ENCODE data around the gene PIP5K1B. TPM values are rescaled to one million over a fixed set of nuclear protein-coding genes. Genes with fewer than 3 reads are reported as not detected.

The PIP5K1B gene
- total RNA-seq, 1 experiment from 2014 or later: 2.5 TPM

GRCh38 chr9:68694125-68694524, 10.9 kb upstream of the PIP5K1B start:
- Mint-ChIP-seq H3K36me3 (ENCODE audit: insufficient read depth in 1 of 3, low read depth in 3 of 3) (no peaks in the 10 kb centered on the region), H3K4me3 (no peak overlapping the region), H3K9me3 (no peaks in the 10 kb centered on the region; a peak in 1 of 5 replicates), H3K4me1 (peaks cover 11% of the 10 kb centered on the region in 2 experiments), H3K27ac (no peak overlapping the region), H3K27me3 (ENCODE audit: low read depth) (peaks cover 42% of the 10 kb centered on the region)
- H3K14ac ChIP-seq (ENCODE audit: insufficient read depth, low read length): no peak overlapping the region
- no peak overlapping the region for H4K8ac ChIP-seq (replicated peaks; ENCODE audit: insufficient read length, low read depth, low read length)
- H3K4me1 ChIP-seq (ENCODE audit: insufficient read depth, low read length): 0 out of 2 replicates have a peak, but pooled peaks cover 2% of the 10 kb centered on the region
- no peak overlapping the region for H3K56ac ChIP-seq (ENCODE audit: insufficient read length, low read depth, low read length)
- no peaks in the 10 kb centered on the region for H4K20me1 ChIP-seq (ENCODE audit: control insufficient read depth, insufficient read depth, insufficient read length)
- no peak overlapping the region for H3K27ac ChIP-seq (ENCODE audit: insufficient read length, low read depth, low read length)
- H2BK120ac ChIP-seq (ENCODE audit: low read depth, low read length, poor library complexity, severe bottlenecking): no peak overlapping the region
- no CpG with 5 or more reads among the region's 4 CpGs for WGBS (ENCODE audit: extremely low coverage, insufficient read length, low lambda C conversion rate)
- H2BK12ac ChIP-seq (ENCODE audit: insufficient read length, low read depth, low read length): no peak overlapping the region
- H3K23ac ChIP-seq (ENCODE audit: insufficient read length, low read depth, low read length): no peak overlapping the region
- no peak overlapping the region for H3K18ac ChIP-seq (ENCODE audit: insufficient read length, low read depth, low read length)
- H4K91ac ChIP-seq (ENCODE audit: insufficient read length, low read depth, low read length): no peak overlapping the region
- H3K4ac ChIP-seq (ENCODE audit: low read depth, low read length): no peak overlapping the region
- H4K5ac ChIP-seq (ENCODE audit: insufficient read length, low read depth, low read length): no peak overlapping the region
- no peak overlapping the region for H2BK5ac ChIP-seq (ENCODE audit: insufficient read length, low read length)
- H3K79me2 ChIP-seq (ENCODE audit: insufficient read depth, low read length): no peaks in the 10 kb centered on the region
- TF ChIP-seq CTCF (conservative IDR thresholded peaks at IDR 0.05): no peak
- no peak overlapping the region for H2BK20ac ChIP-seq (ENCODE audit: low read depth, low read length, poor library complexity, severe bottlenecking)
- H3K9ac ChIP-seq (ENCODE audit: extremely low read depth, insufficient read length, low read length): no peak overlapping the region
- no peak for DNase-seq
- no peaks in the 10 kb centered on the region for H3K23me2 ChIP-seq (ENCODE audit: insufficient read length, low read depth, low read length, poor library complexity, severe bottlenecking)
- H3K9me3 ChIP-seq (ENCODE audit: control insufficient read depth, low read depth, low read length): no peaks in the 10 kb centered on the region
- H2AFZ ChIP-seq (ENCODE audit: low read length): no peak overlapping the region
- H3K4me2 ChIP-seq (ENCODE audit: insufficient read depth, insufficient read length, low read length): no peak overlapping the region
- H2AK5ac ChIP-seq (ENCODE audit: insufficient read length, low read length): no peak overlapping the region
- no peaks in the 10 kb centered on the region for H3K79me1 ChIP-seq (ENCODE audit: insufficient read depth, low read depth, low read length, poor library complexity, severe bottlenecking)
- H3T11ph ChIP-seq (ENCODE audit: low read length): no peak overlapping the region
- no peaks in the 10 kb centered on the region for H3K27me3 ChIP-seq (ENCODE audit: insufficient read depth, low read length)
- H2BK15ac ChIP-seq (ENCODE audit: low read depth, low read length): no peak overlapping the region
